HepG2 (cell line): ENCODE measurements around the gene PRM2. TPM values are rescaled to one million over a fixed set of nuclear protein-coding genes. Genes with fewer than 3 reads are reported as not detected.

Experiments used
- CREB3 ChIP-seq: sonication (generic); formaldehyde crosslinking; IDR thresholded peaks from 2 replicates; pipeline ENCODE4 v1.5.0; 2020; ENCODE audit warnings: missing genetic modification reagents
- FOXK2 ChIP-seq: fragments of 450-650 bp; IDR thresholded peaks from 2 replicates; pipeline ENCODE4 v1.6.1; 2016
- HES4 ChIP-seq: sonication (generic); formaldehyde crosslinking; IDR thresholded peaks from 2 replicates; pipeline ENCODE4 v1.9.0; 2021; ENCODE audit warnings: mild to moderate bottlenecking, missing genetic modification reagents, borderline replicate concordance
- MAF1 ChIP-seq: sonication (generic); formaldehyde crosslinking; IDR thresholded peaks from 2 replicates; pipeline ENCODE4 v1.5.0; 2020; ENCODE audit warnings: missing genetic modification reagents, borderline replicate concordance
- MLX ChIP-seq: IDR thresholded peaks from 2 replicates; pipeline ENCODE4 v1.6.1; 2016
- NFE2 ChIP-seq: sonication (generic); formaldehyde crosslinking; IDR thresholded peaks from 2 replicates; pipeline ENCODE4 v1.4.0; 2020; ENCODE audit warnings: missing genetic modification reagents
- YY1 ChIP-seq: IDR thresholded peaks from 2 replicates; pipeline ENCODE4 v1.6.1; 2011; ENCODE audit warnings: low read length, low read depth, moderate library complexity, mild to moderate bottlenecking; ENCODE audit not compliant: insufficient read depth, insufficient replicate concordance
- ZBTB33 ChIP-seq: sonication (generic); formaldehyde crosslinking; IDR thresholded peaks from 2 replicates; pipeline ENCODE4 v1.4.0; 2020; ENCODE audit warnings: missing genetic modification reagents
- ZFP36 ChIP-seq: fragments of 150-350 bp; IDR thresholded peaks from 2 replicates; pipeline ENCODE4 v1.6.1; 2018; ENCODE audit warnings: borderline replicate concordance, low read length, low read depth; ENCODE audit not compliant: partially characterized antibody
- ZFP90 ChIP-seq: sonication (generic); formaldehyde crosslinking; IDR thresholded peaks from 2 replicates; pipeline ENCODE4 v1.8.0; 2022; ENCODE audit warnings: missing genetic modification reagents, mild to moderate bottlenecking, inconsistent platforms, borderline replicate concordance
- ZMYM3 ChIP-seq: sonication (generic); formaldehyde crosslinking; IDR thresholded peaks from 2 replicates; pipeline ENCODE4 v1.5.1; 2020; ENCODE audit warnings: mild to moderate bottlenecking, missing genetic modification reagents
- ZNF274 ChIP-seq: sonication (generic); formaldehyde crosslinking; IDR thresholded peaks from 2 replicates; pipeline ENCODE4 v1.5.1; 2020; ENCODE audit warnings: mild to moderate bottlenecking, missing genetic modification reagents
- ZNF432 ChIP-seq: sonication (generic); formaldehyde crosslinking; IDR thresholded peaks from 2 replicates; pipeline ENCODE4 v1.5.0; 2020; ENCODE audit warnings: missing genetic modification reagents, mild to moderate bottlenecking, borderline replicate concordance
- ZNF687 ChIP-seq: sonication (generic); formaldehyde crosslinking; IDR thresholded peaks from 2 replicates; pipeline ENCODE4 v1.5.1; 2020; ENCODE audit warnings: mild to moderate bottlenecking, missing genetic modification reagents, moderate library complexity
- ZNF780A ChIP-seq: sonication (generic); formaldehyde crosslinking; IDR thresholded peaks from 2 replicates; pipeline ENCODE4 v1.8.0; 2022; ENCODE audit warnings: mild to moderate bottlenecking, missing genetic modification reagents, moderate library complexity
- ZNF782 ChIP-seq: sonication (generic); formaldehyde crosslinking; IDR thresholded peaks from 2 replicates; pipeline ENCODE4 v1.4.0; 2020; ENCODE audit warnings: missing genetic modification reagents, mild to moderate bottlenecking, borderline replicate concordance
- ZNF792 ChIP-seq: IDR thresholded peaks from 2 replicates; pipeline ENCODE4 v1.6.1; 2016
- polyA plus RNA-seq, 8 experiments: library from polyadenylated mRNA; depleted of rRNA in 3 of 8; stranded (reverse) in 7 of 8; unstranded in 1 of 8; fragments of >200 nt; fragmentation: Illumina TruSeq in 4 of 8; extraction: Trizol in 4 of 8; gene quantifications; 2 replicates each; pipeline versions ENCODE4 v1.2.1 to v1.2.3, GENCODE V29; 2011 to 2016; ENCODE audit warnings: low read depth in 4 of 8, missing spikeins in 1 of 8, mixed read lengths in 1 of 8; ENCODE audit not compliant: insufficient read depth in 1 of 8
- total RNA-seq, 5 experiments: library from RNA; depleted of rRNA; stranded (reverse); fragments of >200 nt; fragmentation: Illumina TruSeq; extraction: Trizol; gene quantifications; 2 replicates each; pipeline ENCODE4 v1.2.3, GENCODE V29; 2016; ENCODE audit warnings: low read depth in 1 of 5
- TF ChIP-seq, protein P1 (sequence below): sonication (generic); formaldehyde crosslinking; IDR thresholded peaks from 2 replicates; pipeline ENCODE4 v1.5.0; 2020; ENCODE audit warnings: mild to moderate bottlenecking, missing genetic modification reagents

PRM2 gene
- total and polyA plus RNA-seq, 2 of the 13 experiments (the other 11 are each of a cell fraction or from before 2014, with no cell fraction given) = 0.54 TPM; not detected in 1

- TF ChIP-seq YY1 (no peak), ZNF687 (peak; percentile 16; the same call in 1 of the 2 replicates), ZFP36 (no peak), ZNF274 (CRISPR knock-in tag) (no peak), ZNF782 (CRISPR knock-in tag) (no peak), ZFP90 (no peak), NFE2 (CRISPR knock-in tag) (no peak), CREB3 (CRISPR knock-in tag) (no peak), ZNF792 (no peak), ZBTB33 (peak; percentile 56; the same call in 1 of the 2 replicates), ZNF432 (no peak), FOXK2 (no peak), ZNF780A (CRISPR knock-in tag) (no peak), ZMYM3 (CRISPR knock-in tag) (0 out of 2 replicates have a peak, but pooled peaks have one; percentile 34), MAF1 (CRISPR knock-in tag) (no peak), HES4 (no peak), MLX (CRISPR knock-in tag) (no peak)
- TF ChIP-seq, protein P1, sequence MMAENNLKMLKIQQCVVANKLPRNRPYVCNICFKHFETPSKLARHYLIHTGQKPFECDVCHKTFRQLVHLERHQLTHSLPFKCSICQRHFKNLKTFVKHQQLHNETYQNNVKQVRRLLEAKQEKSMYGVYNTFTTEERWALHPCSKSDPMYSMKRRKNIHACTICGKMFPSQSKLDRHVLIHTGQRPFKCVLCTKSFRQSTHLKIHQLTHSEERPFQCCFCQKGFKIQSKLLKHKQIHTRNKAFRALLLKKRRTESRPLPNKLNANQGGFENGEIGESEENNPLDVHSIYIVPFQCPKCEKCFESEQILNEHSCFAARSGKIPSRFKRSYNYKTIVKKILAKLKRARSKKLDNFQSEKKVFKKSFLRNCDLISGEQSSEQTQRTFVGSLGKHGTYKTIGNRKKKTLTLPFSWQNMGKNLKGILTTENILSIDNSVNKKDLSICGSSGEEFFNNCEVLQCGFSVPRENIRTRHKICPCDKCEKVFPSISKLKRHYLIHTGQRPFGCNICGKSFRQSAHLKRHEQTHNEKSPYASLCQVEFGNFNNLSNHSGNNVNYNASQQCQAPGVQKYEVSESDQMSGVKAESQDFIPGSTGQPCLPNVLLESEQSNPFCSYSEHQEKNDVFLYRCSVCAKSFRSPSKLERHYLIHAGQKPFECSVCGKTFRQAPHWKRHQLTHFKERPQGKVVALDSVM (CRISPR knock-in tag) = peak; percentile 91
Measured at GRCh38 chr16:11319529-11320146, 43.4 kb upstream of the PRM2 start (continued).
